Measurements from ENCODE around the gene GABRG3. TPM values are rescaled to one million over a fixed set of nuclear protein-coding genes. Genes with fewer than 3 reads are reported as not detected.

The GABRG3 gene
- total and polyA plus RNA-seq, 3 donors from 2014 or later, result 3.7 to 13.4 (median 6.9) TPM

Small RNA genes lying within 50 kb of the gene (small RNA-seq; reads per million reads assigned to genes)
- gene RNA5SP391, result 0 reads per million in 2 donors
- gene SERPINE4P, result 0 reads per million in 2 donors

Other genes with a start within 250 kb of the GABRG3 start
- gene GABRB3, start 198.1 kb upstream of the GABRG3 start, total RNA-seq, result 10 to 100 TPM; 16.2 to 19.6 TPM
- gene GABRB3, start 198.1 kb upstream of the GABRG3 start, polyA plus RNA-seq (ENCODE audit: insufficient read depth, low read depth, low replicate concordance), result 11.8 TPM
- gene GABRA5, start 104.1 kb upstream of the GABRG3 start, total RNA-seq, result 1 to 10 TPM; 3.1 TPM
- 0.58 TPM for gene GABRA5, start 104.1 kb upstream of the GABRG3 start, polyA plus RNA-seq (ENCODE audit: insufficient read depth, low read depth, low replicate concordance)